ENCODE results near the gene ESD. TPM values are rescaled to one million over a fixed set of nuclear protein-coding genes. Genes with fewer than 3 reads are reported as not detected.
"Not testable (repeated sequence)": the region's sequence is repeated elsewhere in the genome, so short reads cannot be mapped to it uniquely, and the experiment has no call there.

ESD gene
- total RNA-seq, 1 donor from 2014 or later, result 118 TPM

- TF ChIP-seq, protein P1, sequence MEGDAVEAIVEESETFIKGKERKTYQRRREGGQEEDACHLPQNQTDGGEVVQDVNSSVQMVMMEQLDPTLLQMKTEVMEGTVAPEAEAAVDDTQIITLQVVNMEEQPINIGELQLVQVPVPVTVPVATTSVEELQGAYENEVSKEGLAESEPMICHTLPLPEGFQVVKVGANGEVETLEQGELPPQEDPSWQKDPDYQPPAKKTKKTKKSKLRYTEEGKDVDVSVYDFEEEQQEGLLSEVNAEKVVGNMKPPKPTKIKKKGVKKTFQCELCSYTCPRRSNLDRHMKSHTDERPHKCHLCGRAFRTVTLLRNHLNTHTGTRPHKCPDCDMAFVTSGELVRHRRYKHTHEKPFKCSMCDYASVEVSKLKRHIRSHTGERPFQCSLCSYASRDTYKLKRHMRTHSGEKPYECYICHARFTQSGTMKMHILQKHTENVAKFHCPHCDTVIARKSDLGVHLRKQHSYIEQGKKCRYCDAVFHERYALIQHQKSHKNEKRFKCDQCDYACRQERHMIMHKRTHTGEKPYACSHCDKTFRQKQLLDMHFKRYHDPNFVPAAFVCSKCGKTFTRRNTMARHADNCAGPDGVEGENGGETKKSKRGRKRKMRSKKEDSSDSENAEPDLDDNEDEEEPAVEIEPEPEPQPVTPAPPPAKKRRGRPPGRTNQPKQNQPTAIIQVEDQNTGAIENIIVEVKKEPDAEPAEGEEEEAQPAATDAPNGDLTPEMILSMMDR (conservative IDR thresholded peaks at IDR 0.05), result no peak
- no peaks in the 10 kb centered on the region for H3K36me3 Mint-ChIP-seq (ENCODE audit: low read depth)
- no peaks in the 10 kb centered on the region for H3K27me3 Mint-ChIP-seq (ENCODE audit: low read depth)
- no peaks in the 10 kb centered on the region for H3K9me3 Mint-ChIP-seq
- H3K4me3 Mint-ChIP-seq, result no peak overlapping the region
- H3K27ac Mint-ChIP-seq (ENCODE audit: unreplicated experiment), result no peak overlapping the region
- DNase-seq (ENCODE audit: low read depth, low spot score), result no peak
- peaks cover 4% of the 10 kb centered on the region for H3K4me1 Mint-ChIP-seq
Measured at GRCh38 chr13:46761174-46761573, 35.8 kb downstream of the ESD start.

- Mint-ChIP-seq H3K4me1 (peaks cover 4% of the 10 kb centered on the region), H3K27me3 (ENCODE audit: low read depth) (no peaks in the 10 kb centered on the region), H3K36me3 (ENCODE audit: low read depth) (no peaks in the 10 kb centered on the region), H3K9me3 (no peaks in the 10 kb centered on the region), H3K27ac (ENCODE audit: unreplicated experiment) (no peak overlapping the region), H3K4me3 (no peak overlapping the region)
- TF ChIP-seq, protein P1 (conservative IDR thresholded peaks at IDR 0.05), result no peak
- DNase-seq (ENCODE audit: low read depth, low spot score), result no peak
Measured at GRCh38 chr13:46759846-46760245, 37.1 kb downstream of the ESD start.

- TF ChIP-seq, protein P1 (conservative IDR thresholded peaks at IDR 0.05), result no peak
- Mint-ChIP-seq H3K9me3 (no peaks in the 10 kb centered on the region), H3K27ac (ENCODE audit: unreplicated experiment) (no peak overlapping the region), H3K4me3 (no peak overlapping the region), H3K36me3 (ENCODE audit: low read depth) (no peaks in the 10 kb centered on the region), H3K27me3 (ENCODE audit: low read depth) (no peaks in the 10 kb centered on the region), H3K4me1 (no peaks in the 10 kb centered on the region)
- no peak for DNase-seq (ENCODE audit: low read depth, low spot score)
Measured at GRCh38 chr13:46757640-46758039, 39.3 kb downstream of the ESD start.

DNA sequence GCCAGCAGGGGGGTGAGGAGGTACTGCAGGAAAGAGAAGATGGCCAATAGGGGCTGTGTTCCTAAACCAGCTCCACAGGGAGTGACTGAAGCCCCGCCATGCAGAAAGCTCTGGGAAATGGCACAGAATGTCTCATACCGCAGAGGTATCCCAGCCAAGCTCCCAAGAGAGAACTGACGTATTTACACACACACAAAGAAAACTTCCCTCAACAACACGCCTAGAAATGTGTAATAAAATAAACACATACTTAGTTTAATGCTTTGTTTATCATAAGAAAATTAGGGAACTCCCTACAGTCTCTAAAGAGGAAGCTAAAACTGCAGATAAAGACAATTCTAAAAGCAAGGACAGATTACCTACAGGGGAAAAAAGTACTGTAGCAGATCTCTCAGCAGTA lies 40.0 kb downstream of the ESD start:
- Mint-ChIP-seq H3K4me1 (no peaks in the 10 kb centered on the region), H3K27ac (ENCODE audit: unreplicated experiment) (no peak overlapping the region), H3K4me3 (no peak overlapping the region), H3K36me3 (ENCODE audit: low read depth) (peaks cover 3% of the 10 kb centered on the region), H3K9me3 (no peaks in the 10 kb centered on the region), H3K27me3 (ENCODE audit: low read depth) (no peaks in the 10 kb centered on the region)
- TF ChIP-seq, protein P1 (conservative IDR thresholded peaks at IDR 0.05), result no peak
- no peak for DNase-seq (ENCODE audit: low read depth, low spot score)

DNA sequence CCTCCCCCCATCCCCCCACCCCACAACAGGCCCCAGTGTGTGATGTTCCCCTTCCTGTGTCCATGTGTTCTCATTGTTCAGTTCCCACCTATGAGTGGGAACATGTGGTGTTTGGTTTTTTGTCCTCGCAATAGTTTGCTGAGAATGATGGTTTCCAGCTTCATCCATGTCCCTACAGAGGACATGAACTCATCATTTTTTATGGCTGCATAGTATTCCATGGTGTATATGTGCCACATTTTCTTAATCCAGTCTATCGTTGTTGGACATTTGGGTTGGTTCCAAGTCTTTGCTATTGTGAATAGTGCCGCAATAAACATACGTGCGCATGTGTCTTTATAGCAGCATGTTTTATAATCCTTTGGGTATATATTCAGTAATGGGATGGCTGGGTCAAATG lies 41.5 kb downstream of the ESD start:
- H3K27ac Mint-ChIP-seq (ENCODE audit: unreplicated experiment); H3K36me3 Mint-ChIP-seq (ENCODE audit: low read depth); H3K9me3 Mint-ChIP-seq; H3K4me1 Mint-ChIP-seq; H3K4me3 Mint-ChIP-seq; DNase-seq (ENCODE audit: low read depth, low spot score); H3K27me3 Mint-ChIP-seq (ENCODE audit: low read depth): not testable (repeated sequence)

GRCh38 chr13:46754812-46755211 lies 42.1 kb downstream of the ESD start:
- Mint-ChIP-seq H3K4me1 (peaks cover 5% of the 10 kb centered on the region), H3K27me3 (ENCODE audit: low read depth) (no peaks in the 10 kb centered on the region), H3K9me3 (no peaks in the 10 kb centered on the region), H3K27ac (ENCODE audit: unreplicated experiment) (no peak overlapping the region), H3K36me3 (ENCODE audit: low read depth) (peaks cover 9% of the 10 kb centered on the region), H3K4me3 (no peak overlapping the region)
- no peak for DNase-seq (ENCODE audit: low read depth, low spot score)
- TF ChIP-seq, protein P1 (conservative IDR thresholded peaks at IDR 0.05), result no peak
